HG03520 (cell line): ENCODE results near the gene POU3F3.

ENCODE experiments used
- ATAC-seq: cut with Tn5 transposase; IDR thresholded peaks from one replicate; pipeline ENCODE4 v1.9.1; 2021; ENCODE audit warnings: mild to moderate bottlenecking, moderate library complexity; ENCODE audit not compliant: unreplicated experiment

Gene POU3F3

DNA sequence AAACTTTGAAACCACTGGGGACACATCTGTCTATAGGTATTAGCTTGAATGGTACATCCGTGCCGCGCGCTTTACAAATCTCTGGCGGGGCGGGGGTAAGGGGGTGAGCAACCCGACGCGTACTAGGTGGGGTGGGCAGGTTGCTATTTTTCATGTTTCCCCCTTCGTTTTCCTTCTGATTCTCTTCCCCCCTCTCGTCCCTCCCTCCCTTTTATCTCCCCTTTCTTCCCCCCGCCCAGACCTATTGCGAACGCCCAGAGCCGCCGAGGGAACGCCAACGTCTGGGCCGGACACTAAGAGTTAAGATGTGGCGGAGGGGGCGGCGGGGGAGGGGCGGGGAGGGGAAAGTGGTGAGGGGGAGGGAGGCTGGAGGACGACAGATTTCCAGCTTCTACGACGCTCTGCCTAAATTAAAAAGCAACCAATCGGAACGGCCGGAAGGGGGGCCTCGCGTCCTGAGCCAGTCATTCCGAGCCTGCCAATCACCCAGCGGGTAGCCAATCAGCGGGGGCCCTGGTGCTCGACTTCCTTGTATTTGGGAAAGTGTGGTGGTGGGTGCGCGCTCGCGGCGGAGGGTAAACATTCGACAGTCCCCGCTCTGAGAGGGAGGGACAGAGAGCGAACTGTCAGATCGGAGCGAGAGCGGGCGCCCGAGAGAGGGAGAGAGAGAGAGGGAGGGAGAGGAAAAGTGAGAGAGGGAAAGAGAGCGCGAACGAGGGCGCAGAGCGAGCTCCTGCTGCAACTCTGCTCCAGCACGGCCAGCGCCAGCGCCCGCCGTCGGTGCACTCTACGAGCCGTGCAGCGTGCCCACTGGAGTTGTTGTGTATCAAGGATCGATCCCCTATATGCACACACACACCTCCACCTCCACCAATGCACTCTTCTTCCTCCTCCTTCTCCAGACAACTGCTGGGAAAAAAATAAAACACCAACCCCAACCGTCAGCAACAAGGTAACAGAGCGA, at the start of gene POU3F3:
TSS of gene POU3F3 (plus strand) at position 582 of the 964 bp plus-strand sequence. CDS start 1,396 bp downstream, outside the sequence.
- no peak for ATAC-seq

DNA sequence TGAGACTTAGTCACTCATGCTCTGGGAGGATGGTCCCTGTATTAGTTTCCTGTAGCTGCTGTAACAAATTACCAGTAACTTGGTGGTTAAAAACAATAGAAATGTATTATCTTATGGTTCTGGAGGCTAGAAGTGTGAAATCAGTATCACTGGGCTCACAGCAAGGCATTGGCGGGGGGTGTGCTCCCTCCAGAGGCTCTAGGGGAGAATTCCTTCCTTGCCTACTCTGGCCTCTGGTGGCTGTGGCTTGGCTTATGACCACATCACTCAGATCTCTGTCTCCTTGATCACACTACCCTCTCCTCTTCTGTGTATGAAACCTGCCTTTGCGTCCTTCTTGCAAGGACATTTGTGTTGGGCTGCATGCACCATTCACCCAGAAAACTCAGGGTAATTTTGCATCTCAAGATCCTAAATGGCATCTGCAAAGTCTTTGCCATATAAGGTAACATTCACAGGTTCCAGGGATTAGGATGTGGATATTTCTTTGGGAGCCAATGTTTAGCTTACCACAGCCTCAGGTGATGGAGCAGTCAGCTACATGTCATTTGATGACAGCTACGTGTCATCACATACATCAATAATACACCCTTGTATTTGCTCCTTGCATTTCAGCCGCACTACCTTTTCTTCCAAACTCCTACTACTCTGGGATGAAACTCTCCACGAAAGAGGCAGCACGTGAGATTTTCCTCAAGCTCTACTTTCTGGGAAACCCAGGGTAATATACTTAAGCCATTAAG, 49.6 kb upstream of the POU3F3 start:
- no peak for ATAC-seq

DNA sequence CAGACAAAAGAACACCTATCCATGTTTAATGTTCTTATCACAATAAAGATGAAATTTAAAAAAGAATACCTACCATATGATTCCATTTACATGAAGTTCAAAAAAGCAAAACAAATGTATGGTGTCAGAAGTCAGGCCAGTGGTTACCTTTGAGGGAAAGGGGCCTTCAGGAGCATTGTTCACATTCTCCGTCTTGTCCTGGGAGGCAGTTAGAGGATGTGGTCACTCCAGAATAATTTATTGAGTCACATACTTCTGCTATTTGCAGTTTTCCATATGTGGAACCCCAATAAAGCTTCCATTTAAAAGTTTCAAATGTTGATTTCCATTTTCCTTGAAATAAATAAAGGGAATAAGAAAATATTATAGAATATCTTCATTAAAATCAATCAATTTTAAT, 41.6 kb upstream of the POU3F3 start:
- no peak for ATAC-seq

DNA sequence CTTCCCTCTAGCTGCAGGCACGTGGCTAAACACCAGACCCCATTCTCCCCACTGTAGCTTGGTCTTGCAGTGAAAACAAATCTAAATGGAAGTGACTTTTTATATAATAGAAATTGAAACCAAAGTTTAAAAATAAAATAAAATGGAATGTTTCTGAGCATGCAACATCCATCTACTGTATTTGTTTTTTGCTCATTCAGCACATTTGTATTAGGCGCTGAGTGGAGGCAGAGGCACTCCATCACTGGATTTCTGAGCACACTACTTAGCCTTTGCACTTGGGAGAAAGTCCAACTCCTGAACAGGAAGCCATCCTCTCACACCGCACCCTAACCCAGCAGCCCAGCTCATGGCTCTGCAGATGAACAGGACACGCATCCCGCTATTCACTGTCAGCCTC, 37.8 kb upstream of the POU3F3 start:
- ATAC-seq: no peak

DNA sequence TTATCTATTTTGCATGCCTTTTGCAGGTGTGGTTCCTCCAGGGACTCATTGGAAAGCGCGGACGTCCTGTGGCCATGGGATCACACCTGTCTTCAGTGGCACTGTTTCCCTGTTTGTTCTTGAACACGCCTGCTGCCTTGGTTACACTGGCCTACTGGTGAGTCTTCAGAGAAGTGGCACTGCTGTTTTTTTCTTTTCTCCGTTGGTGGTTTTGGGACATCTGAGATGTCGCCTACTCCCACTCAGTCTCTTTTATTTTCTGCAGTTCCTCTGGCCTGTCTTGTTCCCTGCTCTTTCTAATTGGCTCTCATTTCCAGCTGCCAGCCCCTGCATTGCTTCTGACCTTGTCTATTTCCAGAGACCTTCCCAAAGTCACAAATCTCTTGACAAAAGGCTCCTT, 35.7 kb upstream of the POU3F3 start:
- no peak for ATAC-seq

DNA sequence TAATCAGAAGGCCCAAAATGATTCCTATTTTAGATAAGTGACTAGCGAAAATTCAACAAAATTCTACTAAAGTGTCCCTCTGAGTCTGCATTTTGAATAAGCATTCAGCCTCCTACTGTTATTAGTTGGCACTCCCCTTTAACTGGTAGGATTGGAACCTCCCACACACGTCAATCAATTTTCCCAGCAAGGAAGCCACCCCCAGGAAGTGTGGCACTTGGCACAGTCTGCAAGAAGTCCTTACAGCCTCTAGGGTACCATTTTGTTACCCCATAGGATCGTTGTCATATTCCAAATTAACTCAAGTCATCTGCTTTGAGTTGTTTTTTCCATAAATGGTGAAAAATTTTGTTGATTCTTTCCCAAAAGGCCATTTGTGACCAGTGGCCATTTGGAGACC, 33.8 kb upstream of the POU3F3 start:
- ATAC-seq: no peak

DNA sequence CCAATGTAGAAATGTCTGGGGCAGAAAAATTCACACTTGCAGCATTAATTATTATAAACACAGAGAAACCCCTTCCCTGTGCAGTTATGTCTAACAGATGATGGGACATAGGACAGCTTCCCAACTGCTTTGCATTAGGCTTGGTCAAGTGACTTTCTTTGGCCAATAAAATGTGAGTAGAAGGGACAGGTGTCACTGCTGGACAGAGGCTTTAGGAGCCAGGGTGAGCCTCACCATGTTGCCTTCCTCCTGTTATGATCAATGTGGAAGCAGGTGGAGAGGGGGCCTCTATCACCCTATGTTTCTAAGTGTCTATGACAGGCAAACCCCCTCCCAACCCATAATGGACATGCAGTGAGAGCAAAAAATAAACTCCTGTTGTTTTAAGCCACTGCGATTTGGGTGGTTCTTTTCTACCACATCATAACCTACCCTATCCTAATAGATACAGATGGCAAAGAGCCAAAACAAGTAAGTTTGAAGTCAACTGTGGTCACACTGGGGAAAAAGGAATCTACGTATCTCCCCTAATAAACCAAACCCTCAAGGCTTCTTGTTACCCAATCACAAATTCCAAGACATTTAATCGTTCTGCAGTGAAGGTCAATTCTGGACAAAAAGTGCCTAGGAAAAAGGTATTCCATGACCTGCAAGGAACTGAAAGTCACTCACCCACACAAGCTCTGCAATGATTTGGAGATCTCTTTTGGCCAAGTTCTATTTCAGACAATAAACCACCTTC, 28.6 kb upstream of the POU3F3 start:
- ATAC-seq: no peak

DNA sequence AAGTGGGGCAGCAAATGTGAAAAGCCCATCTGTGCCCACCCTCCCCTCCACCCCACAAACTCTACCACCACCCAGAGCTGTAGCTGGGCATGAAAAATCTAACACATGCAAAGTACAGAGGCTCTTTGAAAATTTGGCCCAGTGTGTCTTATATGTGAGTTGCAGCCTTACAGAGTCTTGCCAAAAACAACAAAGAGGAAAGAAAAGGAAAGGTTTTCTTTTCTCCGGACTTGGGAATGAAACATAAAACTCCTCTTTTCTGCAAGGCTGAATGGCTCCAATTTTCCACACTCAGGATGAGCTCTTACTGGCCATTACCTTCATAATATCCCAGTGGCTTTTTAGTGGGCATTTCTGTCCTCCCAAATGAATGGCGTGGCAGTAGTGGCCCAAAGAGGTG, 27.9 kb upstream of the POU3F3 start:
- ATAC-seq: no peak

DNA sequence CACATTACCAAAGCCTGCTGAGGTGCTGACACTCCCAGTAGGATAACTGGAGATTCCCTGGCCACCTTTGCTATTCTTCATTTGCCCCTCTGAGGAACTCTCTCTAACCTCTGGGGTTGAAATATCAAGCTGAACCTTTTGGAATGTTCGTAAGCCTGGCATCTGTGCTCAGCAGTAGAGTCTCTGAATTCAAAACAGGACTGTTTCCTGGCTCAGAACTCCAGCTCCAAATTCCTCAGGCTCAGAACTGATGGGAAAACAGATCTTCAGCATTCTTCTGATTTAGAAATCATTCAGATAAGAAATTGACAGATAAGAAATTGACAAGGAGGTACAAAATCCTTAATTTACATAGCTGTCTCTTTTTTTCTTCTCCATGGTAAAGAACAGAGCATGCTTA, 22.2 kb upstream of the POU3F3 start:
- ATAC-seq: no peak

DNA sequence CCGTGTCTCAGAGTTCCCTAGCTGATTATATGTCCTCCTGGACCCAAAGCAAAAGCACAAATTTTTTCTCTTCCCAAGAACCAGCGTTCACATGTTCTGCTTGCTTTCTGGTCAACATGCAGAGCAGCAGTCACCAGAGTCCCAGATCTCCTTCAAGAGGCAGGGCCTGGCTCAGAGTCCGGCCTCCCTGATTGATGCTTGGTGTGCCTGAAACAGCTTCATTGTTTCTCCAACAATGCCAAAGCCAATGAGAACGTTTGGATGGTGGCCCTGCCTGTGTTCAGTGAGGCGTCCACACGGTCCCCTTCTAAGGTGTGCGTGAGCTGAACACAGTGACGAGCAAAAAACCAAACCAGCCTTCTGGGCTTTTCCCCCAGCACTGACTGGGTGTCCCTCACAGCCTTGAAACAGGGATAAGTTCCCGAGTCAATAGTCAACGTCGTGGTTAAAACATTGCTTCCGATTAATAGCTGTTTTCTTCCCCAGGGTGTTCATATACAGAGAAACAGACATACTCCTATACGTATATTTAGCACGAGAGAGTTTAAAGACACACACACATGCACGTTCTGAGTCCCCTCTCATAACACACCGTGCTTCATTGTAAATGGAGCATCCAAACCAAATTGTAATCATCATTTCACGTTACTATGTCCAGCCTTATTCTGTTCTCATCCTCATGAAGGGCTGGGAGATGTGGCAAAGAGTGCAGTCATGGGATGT, 19.3 kb upstream of the POU3F3 start:
- no peak for ATAC-seq

DNA sequence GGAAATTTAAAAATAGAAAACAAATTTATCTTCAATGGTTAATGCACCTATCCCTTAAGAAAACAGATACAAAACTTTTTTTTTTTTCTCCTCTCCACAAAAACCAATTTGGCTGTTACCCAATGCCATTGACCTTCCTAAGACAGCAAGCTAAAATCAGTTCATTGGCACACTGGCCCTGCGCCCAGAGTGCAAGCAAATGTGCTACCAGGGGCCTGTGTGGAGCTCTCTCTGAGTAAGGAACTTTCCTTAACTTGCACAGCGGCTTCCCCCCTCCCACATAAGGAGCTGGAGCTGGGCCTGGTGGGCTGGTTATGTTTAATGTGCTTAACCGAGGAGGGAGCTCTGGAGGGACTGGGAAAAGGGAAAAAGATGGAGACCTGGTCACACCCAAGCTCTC, 17.6 kb upstream of the POU3F3 start:
- no peak for ATAC-seq

DNA sequence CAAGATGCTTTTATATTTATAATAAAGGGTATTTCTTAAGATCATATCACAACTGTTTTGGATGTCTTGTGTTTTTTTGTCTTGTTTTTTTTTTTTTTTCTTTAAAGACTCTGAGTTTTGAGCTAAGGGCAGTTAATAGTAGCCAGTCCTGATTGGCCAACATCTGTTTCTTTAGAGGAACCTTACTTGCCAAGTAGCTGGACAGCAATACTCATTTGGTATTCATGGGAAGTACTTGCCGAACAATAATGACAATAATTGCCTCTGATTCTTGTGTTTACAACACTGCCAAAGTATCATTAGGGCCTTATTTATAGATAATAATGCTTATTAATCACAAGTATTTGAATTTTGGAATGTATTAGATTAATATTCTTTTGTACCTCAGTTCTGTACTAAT, 17.1 kb upstream of the POU3F3 start:
- no peak for ATAC-seq

DNA sequence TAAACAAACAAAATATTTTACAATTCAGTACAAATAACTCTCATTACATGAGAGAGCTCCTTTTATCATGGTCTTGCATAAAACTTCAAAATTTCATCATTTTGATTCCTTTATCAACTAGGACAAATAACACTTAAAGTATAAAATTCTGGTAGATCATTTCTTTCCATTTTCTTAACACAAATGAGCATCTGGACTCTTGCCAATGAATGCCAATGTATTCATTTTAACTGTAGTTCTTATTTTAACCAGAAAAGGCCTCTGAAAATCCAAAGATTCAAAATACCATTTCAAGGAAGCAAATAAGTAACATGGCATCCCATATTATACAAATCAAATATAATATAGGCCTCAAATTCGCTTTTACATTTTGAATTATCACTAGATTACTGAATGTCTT, 13.8 kb upstream of the POU3F3 start:
- ATAC-seq: no peak

DNA sequence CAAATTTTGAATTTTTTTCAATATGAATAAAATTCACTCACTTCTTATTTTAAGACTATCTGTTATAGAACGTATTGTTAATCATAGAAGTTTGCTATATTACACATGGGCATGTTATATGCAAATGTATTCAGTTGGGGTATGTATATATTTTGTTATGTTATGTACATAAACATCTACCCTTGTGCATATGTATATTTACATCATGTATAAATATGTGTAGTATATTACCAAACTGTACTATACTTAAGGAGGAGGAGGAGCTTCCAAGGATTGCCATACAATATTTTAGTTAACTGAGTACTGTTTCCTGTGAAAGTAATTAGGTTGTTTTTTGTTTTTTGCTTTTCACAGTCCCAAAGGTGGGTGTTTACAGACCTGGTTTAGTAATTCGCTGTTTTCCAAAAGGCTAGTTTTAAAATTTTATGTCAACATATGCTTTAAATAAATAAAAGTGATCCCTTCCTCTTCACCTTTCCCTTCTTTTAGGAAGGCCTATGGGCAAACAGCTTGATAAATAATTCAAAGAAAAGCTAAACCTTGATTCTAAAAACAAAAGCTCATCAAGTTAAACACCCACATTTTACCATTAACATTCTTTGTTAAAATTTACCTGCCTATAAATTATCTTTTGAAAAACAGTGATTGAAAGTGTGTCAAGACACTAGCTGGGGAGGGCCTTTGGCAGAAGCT, 12.9 kb upstream of the POU3F3 start:
- ATAC-seq: no peak

DNA sequence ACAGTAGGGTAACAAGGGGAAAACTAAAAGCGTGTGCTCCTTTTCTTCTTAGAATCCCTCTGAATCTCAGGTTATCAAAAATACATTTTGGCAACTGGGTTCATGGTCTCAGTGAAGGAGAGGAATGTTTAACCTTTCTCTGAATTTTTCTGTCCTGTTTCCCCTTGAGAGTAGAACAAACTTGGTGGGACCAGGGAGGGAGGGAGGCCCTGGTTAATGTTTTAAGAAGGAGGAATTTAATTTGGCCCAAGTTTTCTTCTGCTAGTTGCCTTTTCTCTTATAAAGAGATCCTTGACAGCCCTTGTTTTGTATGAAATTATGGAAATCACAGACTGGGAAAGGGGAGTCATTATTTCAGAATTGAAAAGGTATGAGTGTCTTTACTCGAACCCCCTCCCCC, 12.2 kb upstream of the POU3F3 start:
- ATAC-seq: no peak

DNA sequence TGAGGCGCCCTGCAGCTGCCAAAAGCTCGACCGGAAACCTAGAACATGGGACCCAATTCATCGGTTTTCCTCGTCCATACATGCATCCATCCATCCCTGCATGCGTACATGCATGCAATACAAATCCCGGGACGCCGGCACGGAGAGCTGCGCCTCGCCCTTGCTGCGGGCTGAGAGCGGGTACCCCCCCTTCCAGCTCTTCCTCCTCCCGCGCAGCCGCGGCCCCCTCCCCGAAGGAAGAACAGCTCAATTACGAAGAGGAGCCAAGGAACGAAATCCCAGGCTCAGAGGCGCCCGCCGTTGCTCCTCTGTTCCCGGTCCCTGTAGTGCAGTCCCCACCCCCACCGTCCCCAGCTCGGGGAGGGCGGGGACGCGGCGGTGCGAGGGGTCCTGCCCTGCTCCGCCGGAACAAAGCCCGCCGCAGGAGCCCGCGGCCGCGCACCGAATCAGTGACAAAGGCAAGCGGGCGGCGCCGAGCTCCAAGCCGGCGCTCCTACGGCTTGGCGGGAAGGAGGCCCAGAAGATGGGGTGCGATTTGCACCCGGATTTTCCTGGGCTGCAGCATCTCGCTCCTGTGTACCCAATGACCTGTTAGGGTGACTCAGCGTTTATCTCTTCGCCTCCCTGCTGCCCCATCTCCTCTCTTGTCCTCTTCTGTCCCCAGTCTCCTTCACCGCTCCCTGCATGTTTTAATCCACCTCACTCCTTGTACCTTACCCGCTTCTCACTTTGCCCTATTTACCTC, 8.9 kb upstream of the POU3F3 start:
- ATAC-seq: no peak

DNA sequence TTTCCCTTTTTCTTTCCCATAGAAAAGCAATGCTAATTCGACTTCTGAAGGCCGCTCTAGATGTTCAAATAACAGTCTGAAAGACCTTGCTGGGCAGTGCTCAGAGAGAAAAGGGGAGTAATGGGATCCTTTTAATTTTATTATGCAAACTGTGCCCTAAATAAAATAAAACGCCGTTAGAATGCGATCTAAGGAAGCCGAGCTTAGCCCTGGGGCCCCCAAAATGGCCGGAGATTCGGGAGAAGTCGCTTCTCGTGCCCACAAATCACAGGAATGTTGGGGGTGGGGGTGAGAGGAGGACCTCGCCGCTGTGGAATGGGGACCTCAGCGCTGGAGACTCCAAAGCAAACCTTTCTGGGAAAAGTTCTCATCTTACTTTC, 8.4 kb upstream of the POU3F3 start:
- no peak for ATAC-seq

DNA sequence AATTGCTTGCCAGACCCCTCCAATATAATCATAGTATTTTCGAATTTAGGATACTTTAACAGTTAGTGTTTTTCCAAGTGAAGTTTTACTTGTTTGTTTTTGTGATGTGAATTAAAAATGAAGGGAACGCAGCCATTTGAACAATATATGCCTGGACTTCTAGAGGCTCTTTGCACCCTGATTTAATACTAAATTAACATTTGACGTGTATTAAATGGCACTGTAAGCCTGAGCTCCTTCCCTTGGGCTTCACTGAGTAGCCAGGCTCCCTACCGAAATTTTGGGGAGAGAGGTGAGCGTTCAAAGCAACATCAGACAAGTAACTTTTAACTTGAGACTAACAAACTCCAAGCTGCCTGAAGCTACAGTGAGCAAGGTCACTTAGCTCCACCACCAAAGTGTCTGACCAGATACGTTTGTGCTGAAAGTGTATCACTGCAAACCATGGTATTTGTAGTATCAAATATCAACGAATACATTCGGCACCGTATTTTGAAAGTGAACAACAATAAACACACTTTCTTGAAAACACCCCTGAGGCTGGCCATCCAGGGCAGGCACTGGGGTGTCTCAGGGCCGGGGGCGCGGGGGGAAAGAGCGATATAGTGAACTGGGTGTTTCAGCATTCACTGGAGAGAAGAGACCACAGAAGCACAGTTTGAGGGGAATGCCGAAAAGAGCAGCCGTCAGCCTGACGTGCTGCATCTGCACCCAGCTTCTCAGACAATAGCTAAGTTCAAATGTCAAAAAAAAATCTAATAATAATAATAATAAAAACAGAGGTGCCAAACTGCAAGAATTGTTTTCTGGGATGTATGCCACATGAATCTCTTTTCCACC, 7.7 kb upstream of the POU3F3 start:
- ATAC-seq: no peak
